Keratinocyte (primary cell): Measurements from ENCODE around the gene SYNE4.

Experiments
- CTCF ChIP-seq, 3 experiments: IDR thresholded peaks in 1 of 3; conservative IDR thresholded peaks in 1 of 3; optimal IDR thresholded peaks in 1 of 3; 2 replicates in 2 of 3; 3 replicates in 1 of 3; pipeline versions ENCODE3 to v1.5.1; 2011; ENCODE audit warnings: low read length in 3 of 3, mild to moderate bottlenecking in 3 of 3, moderate library complexity in 2 of 3, control low read depth in 1 of 3, inconsistent platforms in 1 of 3; ENCODE audit not compliant: insufficient read depth in 2 of 3; ENCODE audit errors: extremely low read depth in 1 of 3
- EZH2 ChIP-seq: IDR thresholded peaks from one replicate; pipeline ENCODE4 v1.6.1; 2012; ENCODE audit warnings: inconsistent platforms, mild to moderate bottlenecking, low read length, moderate library complexity

GRCh38 chr19:35986664-35987570, 21.7 kb downstream of the SYNE4 start:
- peak in 1 of 3 experiments; percentile 26 for TF ChIP-seq CTCF (optimal IDR thresholded peaks at IDR 0.05 in 1 of 3, IDR thresholded peaks at IDR 0.05 in 1 of 3, conservative IDR thresholded peaks at IDR 0.05 in 1 of 3; ENCODE audit: extremely low read depth in 1 of 3, insufficient read depth in 2 of 3, low read length in 3 of 3)
- TF ChIP-seq EZH2, result peak; percentile 61
